Measurements from ENCODE around the gene TASOR2.

- TF ChIP-seq, protein P1, sequence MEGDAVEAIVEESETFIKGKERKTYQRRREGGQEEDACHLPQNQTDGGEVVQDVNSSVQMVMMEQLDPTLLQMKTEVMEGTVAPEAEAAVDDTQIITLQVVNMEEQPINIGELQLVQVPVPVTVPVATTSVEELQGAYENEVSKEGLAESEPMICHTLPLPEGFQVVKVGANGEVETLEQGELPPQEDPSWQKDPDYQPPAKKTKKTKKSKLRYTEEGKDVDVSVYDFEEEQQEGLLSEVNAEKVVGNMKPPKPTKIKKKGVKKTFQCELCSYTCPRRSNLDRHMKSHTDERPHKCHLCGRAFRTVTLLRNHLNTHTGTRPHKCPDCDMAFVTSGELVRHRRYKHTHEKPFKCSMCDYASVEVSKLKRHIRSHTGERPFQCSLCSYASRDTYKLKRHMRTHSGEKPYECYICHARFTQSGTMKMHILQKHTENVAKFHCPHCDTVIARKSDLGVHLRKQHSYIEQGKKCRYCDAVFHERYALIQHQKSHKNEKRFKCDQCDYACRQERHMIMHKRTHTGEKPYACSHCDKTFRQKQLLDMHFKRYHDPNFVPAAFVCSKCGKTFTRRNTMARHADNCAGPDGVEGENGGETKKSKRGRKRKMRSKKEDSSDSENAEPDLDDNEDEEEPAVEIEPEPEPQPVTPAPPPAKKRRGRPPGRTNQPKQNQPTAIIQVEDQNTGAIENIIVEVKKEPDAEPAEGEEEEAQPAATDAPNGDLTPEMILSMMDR (IDR thresholded peaks at IDR 0.05 in 2 of 3, conservative IDR thresholded peaks at IDR 0.05 in 1 of 3; ENCODE audit: borderline replicate concordance in 1 of 3, insufficient read depth in 1 of 3, low read depth in 2 of 3, low read length in 2 of 3), result no peak
- TF ChIP-seq POLR2AphosphoS5 (IDR thresholded peaks at IDR 0.05; ENCODE audit: low read depth, low read length) (no peak), POLR2A (IDR thresholded peaks at IDR 0.05; ENCODE audit: borderline replicate concordance, extremely low read depth, insufficient read depth, insufficient read length) (no peak), RAD21 (IDR thresholded peaks at IDR 0.05; ENCODE audit: low read depth) (no peak), ZNF274 (IDR thresholded peaks at IDR 0.05; ENCODE audit: low read depth, low read length) (no peak), CEBPB (IDR thresholded peaks at IDR 0.05; ENCODE audit: low read depth) (no peak), EZH2phosphoT487 (IDR thresholded peaks at IDR 0.05; ENCODE audit: borderline replicate concordance) (no peak), EZH2 (IDR thresholded peaks at IDR 0.05) (no peak), EGR1 (IDR thresholded peaks at IDR 0.05; ENCODE audit: low read depth) (no peak)
These were observed 25.2 kb downstream of the TASOR2 start for GRCh38 chr10:5709865-5710264.

All from HCT116 (cell line).